ENCODE results near the gene GRID2IP. TPM values are rescaled to one million over a fixed set of nuclear protein-coding genes. Genes with fewer than 3 reads are reported as not detected.

GRID2IP gene
- not detected in 2 replicates for total RNA-seq

DNA sequence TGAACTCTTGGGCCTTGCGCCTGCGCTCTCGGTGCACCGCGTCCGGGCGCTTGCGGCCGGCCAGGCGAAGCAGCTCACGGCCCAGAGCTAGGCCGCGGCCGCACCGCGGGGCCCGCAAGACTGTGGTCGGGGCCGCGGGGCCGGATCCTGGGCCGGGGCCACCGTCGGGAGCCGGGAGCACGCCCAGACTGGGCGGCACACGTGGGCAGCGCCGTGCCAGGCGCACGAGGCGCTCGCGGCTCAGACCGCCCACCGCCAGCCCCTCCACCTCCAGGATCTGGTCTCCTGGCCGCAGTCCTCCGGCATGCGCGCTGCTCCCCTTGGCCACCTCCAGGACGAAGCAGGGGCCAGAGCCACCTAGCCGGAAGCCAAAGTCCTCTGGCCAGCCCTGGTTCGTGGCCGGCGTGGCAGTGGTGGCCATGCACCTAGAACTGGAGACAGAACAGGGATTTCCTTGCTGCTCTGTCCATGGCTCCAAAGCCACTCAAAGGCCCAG is at the start of gene GRID2IP:
Gene GRID2IP (minus strand): TSS at position 446 of the 496 bp plus-strand sequence. CDS start 25 bp downstream, at position 421.

DNA sequence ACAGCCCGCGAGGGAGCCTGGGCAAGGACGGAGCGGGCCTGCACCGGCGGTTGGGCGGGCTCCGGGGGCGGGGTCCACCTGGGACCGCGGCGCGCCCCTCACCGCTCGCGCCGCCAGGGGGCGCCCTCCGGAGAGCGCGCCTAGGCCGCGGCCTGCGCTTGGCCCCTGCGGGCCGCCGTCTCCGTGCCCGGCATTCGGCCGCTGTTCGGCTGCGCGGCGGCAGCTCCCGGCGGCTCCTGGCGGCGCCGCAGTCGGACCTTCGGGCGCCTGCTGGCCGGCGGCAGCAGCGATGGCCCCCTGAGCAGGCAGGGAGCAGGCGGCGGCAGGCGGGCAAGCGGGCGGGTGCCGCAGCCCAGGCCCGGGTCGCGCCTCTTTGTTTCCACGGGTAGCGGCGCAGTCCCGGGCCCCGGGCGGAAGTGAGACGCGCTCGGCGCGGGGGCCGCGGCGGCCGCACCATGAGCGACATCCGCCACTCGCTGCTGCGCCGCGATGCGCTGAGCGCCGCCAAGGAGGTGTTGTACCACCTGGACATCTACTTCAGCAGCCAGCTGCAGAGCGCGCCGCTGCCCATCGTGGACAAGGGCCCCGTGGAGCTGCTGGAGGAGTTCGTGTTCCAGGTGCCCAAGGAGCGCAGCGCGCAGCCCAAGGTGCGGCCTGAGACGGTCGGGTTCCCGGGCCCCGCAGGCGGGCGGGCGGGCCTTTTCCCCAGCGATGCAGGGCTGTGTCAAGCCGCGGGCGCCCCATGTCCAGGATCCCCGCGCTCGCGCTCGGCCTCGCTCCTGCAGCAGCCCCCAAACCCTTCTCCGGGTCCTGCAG is 38.8 kb upstream of the GRID2IP start, which contains the start of gene INTS15:
Gene INTS15 (plus strand): TSS at position 193 of the 816 bp plus-strand sequence. CDS start 263 bp downstream, at position 456.

DNA sequence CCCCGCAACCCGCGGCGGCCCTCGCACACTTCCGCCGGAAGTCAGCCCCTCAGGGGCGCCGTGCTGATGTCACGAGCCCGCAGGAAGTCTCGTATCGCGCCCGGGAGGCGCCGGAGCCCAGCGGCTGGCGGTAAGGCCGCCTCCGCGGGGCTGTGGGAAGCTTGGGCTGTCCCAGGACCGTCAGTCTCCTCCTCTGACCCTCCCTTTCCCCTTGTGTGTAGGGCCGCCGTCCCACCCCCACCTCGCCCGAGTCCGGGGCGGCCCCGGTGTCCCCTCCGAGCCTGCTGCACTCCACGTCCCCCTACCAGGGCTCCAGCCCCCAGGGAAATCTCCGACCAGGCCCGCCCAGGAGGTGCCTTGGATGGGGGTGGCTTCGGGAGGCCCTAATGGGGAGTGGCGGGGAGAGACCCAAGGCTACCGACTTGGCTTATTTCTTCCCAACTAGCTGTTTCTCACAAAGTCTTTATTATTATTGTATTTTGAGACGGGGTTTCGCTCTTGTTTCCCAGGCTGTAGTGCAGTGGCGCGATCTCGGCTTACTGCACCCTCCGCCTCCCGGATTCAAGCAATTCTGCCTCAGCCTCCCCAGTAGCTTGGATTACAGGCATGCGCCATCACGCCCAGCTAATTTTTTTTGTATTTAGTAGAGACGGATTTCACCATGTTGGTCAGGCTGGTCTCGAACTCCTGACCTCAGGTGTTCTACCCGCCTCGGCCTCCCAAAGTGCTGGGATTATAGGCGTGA is 26.3 kb upstream of the GRID2IP start, which contains the start of gene ZDHHC4:
Gene ZDHHC4 (plus strand): TSS at position 86 of the 745 bp plus-strand sequence. CDS start 3,108 bp downstream, outside the sequence.

DNA sequence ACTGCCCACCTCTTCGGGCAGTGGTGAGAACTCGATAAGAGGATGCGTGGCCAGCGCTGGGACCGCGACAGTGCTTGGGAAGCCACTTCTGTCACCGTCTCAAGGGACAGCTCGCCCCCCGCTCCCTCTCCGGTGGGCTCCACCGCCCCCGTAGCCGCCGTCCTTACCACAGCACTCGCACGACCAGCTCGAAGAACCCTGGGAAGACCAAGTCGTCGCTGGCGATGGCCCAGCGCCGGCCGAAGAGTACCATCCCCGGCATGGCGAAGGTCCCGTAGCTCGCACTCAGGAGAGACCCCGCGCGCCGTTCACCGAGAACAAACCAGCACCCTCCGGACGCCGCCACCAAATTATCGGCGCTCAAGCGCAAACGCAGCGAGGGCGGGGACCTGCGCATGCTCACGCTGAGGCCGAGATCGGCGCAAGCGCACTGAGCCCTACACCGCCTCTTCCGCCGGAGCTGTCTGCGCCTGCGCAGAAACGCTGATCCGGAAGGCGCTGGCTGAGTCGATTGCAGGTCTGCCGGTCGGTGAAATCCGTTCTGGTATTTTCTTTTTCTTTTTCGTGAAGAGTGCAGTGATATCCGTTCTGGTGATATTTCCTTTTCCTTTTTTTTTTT is 103.6 kb downstream of the GRID2IP start, which contains the start of gene DAGLB:
Gene DAGLB (minus strand): TSS at position 374 of the 619 bp plus-strand sequence. CDS start 112 bp downstream, at position 262.

Other genes starting within 250 kb of the GRID2IP start
- 15.5 and 32.5 TPM in 2 replicates for gene FAM220A, start 202.5 kb downstream of the GRID2IP start, total RNA-seq
- 81.0 and 87.0 TPM in 2 replicates for gene RAC1, start 176.9 kb downstream of the GRID2IP start, total RNA-seq
- 18.6 and 20.7 TPM in 2 replicates for gene DAGLB, start 103.5 kb downstream of the GRID2IP start, total RNA-seq
- gene KDELR2, start 67.3 kb downstream of the GRID2IP start, total RNA-seq = 219 and 221 TPM in 2 replicates
- 43.9 and 66.6 TPM in 2 replicates for gene ZDHHC4, start 26.0 kb upstream of the GRID2IP start, total RNA-seq
- 7.1 and 8.1 TPM in 2 replicates for gene INTS15, start 38.6 kb upstream of the GRID2IP start, total RNA-seq
- 1.2 and 3.9 TPM in 2 replicates for gene ZNF853, start 64.1 kb upstream of the GRID2IP start, total RNA-seq
- 19.5 and 21.4 TPM in 2 replicates for gene ZNF316, start 85.9 kb upstream of the GRID2IP start, total RNA-seq
- gene ZNF12, start 155.5 kb upstream of the GRID2IP start, total RNA-seq = 17.0 and 20.7 TPM in 2 replicates
- 0.37 TPM in 1 of 2 replicates, not detected in the other for gene RSPH10B2, start 202.6 kb upstream of the GRID2IP start, total RNA-seq

All from uterine smooth muscle cell (primary cell).